Neural cell (in vitro differentiated cells): ENCODE results near the gene MAPK8IP3. TPM values are rescaled to one million over a fixed set of nuclear protein-coding genes. Genes with fewer than 3 reads are reported as not detected.

Source experiments
- H2AFZ ChIP-seq: fragments of 200-600, 300-800 bp; sonication (generic), shearing (Covaris generic); 2 replicates; pipeline ENCODE4 v1.6.0; 2014; ENCODE audit warnings: low read depth, mild to moderate bottlenecking, antibody characterized with exemption, low read length, moderate library complexity
- H3F3A ChIP-seq: fragments of 200-600 bp; shearing (Covaris generic); 2 replicates; pipeline ENCODE4 v1.6.1; 2016; ENCODE audit warnings: mild to moderate bottlenecking, moderate library complexity, mixed read lengths, antibody characterized with exemption, low read length; ENCODE audit not compliant: insufficient read depth, poor library complexity, severe bottlenecking
- H3K27ac ChIP-seq: fragments of 200-600, 300-800 bp; sonication (generic), shearing (Covaris generic); 2 replicates; pipeline ENCODE4 v1.5.1; 2014; ENCODE audit warnings: mild to moderate bottlenecking, low read length, moderate library complexity
- H3K27me3 ChIP-seq: fragments of 300-800, 200-600 bp; sonication (generic), shearing (Covaris generic); 2 replicates; pipeline ENCODE4 v1.6.0; 2014; ENCODE audit warnings: mild to moderate bottlenecking, low read depth, low read length, moderate library complexity; ENCODE audit not compliant: insufficient read depth
- H3K36me3 ChIP-seq: fragments of 300-800, 200-600 bp; sonication (generic), shearing (Covaris generic); 2 replicates; pipeline ENCODE4 v1.5.1; 2014; ENCODE audit warnings: mild to moderate bottlenecking, antibody characterized with exemption, low read length, moderate library complexity; ENCODE audit not compliant: insufficient read depth
- H3K4me2 ChIP-seq: fragments of 300-800, 200-600 bp; sonication (generic), shearing (Covaris generic); 2 replicates; pipeline ENCODE4 v1.6.0; 2014; ENCODE audit warnings: mild to moderate bottlenecking, low read length
- H3K4me3 ChIP-seq: fragments of 300-800, 200-600 bp; sonication (generic), shearing (Covaris generic); 2 replicates; pipeline ENCODE4 v1.5.1; 2014; ENCODE audit warnings: mild to moderate bottlenecking, low read length, moderate library complexity
- H3K79me2 ChIP-seq: fragments of 200-600 bp; shearing (Covaris generic); replicated peaks from 2 replicates; pipeline ENCODE4 v1.6.0; 2014; ENCODE audit warnings: mild to moderate bottlenecking, low read length, moderate library complexity; ENCODE audit not compliant: insufficient read depth
- H3K9ac ChIP-seq: fragments of 300-800, 200-600 bp; sonication (generic), shearing (Covaris generic); 2 replicates; pipeline ENCODE4 v1.6.1; 2016; ENCODE audit warnings: mild to moderate bottlenecking, low read length, mixed read lengths
- H3K9me2 ChIP-seq: fragments of 200-600 bp; shearing (Covaris generic); 2 replicates; pipeline ENCODE4 v1.6.1; 2016; ENCODE audit warnings: mild to moderate bottlenecking, low read length, mixed read lengths; ENCODE audit not compliant: insufficient read depth
- H3K9me3 ChIP-seq: fragments of 200-600, 300-800 bp; sonication (generic), shearing (Covaris generic); 2 replicates; pipeline ENCODE4 v1.6.1; 2016; ENCODE audit warnings: mild to moderate bottlenecking, mixed run types, low read length, moderate library complexity, mixed read lengths
- H4K20me1 ChIP-seq: fragments of 200-600 bp; shearing (Covaris generic); 2 replicates; pipeline ENCODE4 v1.6.1; 2016; ENCODE audit warnings: mild to moderate bottlenecking, mixed run types; ENCODE audit not compliant: insufficient read depth
- EP300 ChIP-seq: fragments of 450-650 bp; conservative IDR thresholded peaks from 2 replicates; pipeline ENCODE4 v1.6.1; 2014; ENCODE audit warnings: antibody characterized with exemption, mild to moderate bottlenecking, moderate library complexity; ENCODE audit not compliant: poor library complexity, severe bottlenecking
- EZH2 ChIP-seq: fragments of 200-600, 300-800 bp; shearing (Covaris generic), sonication (generic); IDR thresholded peaks from 2 replicates; pipeline ENCODE4 v1.6.1; 2014; ENCODE audit warnings: antibody characterized with exemption, low read length, borderline replicate concordance, mild to moderate bottlenecking; ENCODE audit not compliant: insufficient read depth, poor library complexity, severe bottlenecking
- MXI1 ChIP-seq: fragments of 450-650 bp; conservative IDR thresholded peaks from 2 replicates; pipeline ENCODE4 v1.6.1; 2014; ENCODE audit warnings: antibody characterized with exemption, mild to moderate bottlenecking; ENCODE audit not compliant: poor library complexity, severe bottlenecking
- POLR2AphosphoS5 ChIP-seq: IDR thresholded peaks from 2 replicates; pipeline ENCODE4 v1.6.1; 2012
- RAD21 ChIP-seq: fragments of 450-650 bp; conservative IDR thresholded peaks from 2 replicates; pipeline ENCODE4 v1.6.1; 2014; ENCODE audit warnings: antibody characterized with exemption, mild to moderate bottlenecking, moderate library complexity
- SMC3 ChIP-seq: fragments of 450-650 bp; conservative IDR thresholded peaks from 2 replicates; pipeline ENCODE4 v1.6.1; 2014; ENCODE audit warnings: antibody characterized with exemption, mild to moderate bottlenecking, moderate library complexity; ENCODE audit not compliant: poor library complexity
- TAF1 ChIP-seq: IDR thresholded peaks from 2 replicates; pipeline ENCODE4 v1.6.1; 2012; ENCODE audit warnings: low read depth
- polyA plus RNA-seq: library from polyadenylated mRNA; depleted of rRNA; stranded (reverse); fragments of >200 nt; gene quantifications from 2 replicates; pipeline ENCODE4 v1.2.3, GENCODE V29; 2014
- TF ChIP-seq, protein P1 (sequence below): fragments of 450-650 bp; IDR thresholded peaks from 2 replicates; pipeline ENCODE4 v1.5.1; 2014; ENCODE audit warnings: antibody characterized with exemption, mild to moderate bottlenecking, moderate library complexity; ENCODE audit not compliant: poor library complexity, severe bottlenecking
- TF ChIP-seq, protein P2 (sequence below): IDR thresholded peaks from 2 replicates; pipeline ENCODE4 v1.6.1; 2012; ENCODE audit warnings: borderline replicate concordance

The MAPK8IP3 gene
- polyA plus RNA-seq, 1 donor from 2014 or later: 51.0 TPM

DNA sequence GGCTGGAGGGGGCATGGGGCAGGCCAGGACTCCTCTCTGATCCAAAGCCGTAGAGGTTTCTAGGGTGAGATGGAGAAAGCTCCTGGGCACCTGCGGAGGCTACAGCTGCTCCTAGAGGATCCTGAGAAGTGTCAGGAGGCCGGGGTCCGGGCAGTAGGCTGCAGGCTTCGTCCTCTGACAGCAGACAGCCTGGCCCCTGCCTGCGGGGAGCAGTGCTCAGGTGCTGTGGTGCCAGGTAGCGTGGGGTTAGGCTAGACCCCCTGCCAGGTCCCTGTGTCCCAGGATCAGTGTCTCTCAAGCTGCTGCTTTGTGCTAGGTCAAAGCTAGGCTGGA is 68.4 kb downstream of the MAPK8IP3 start:
- peak overlapping the region; percentile 84 for H3K9ac ChIP-seq
- peak overlapping the region; percentile 98 for H3K4me3 ChIP-seq
- no peak overlapping the region for H2AFZ ChIP-seq
- peaks cover 14% of the 10 kb centered on the region for H4K20me1 ChIP-seq
- no peaks in the 10 kb centered on the region for H3K27me3 ChIP-seq
- H3F3A ChIP-seq: no peaks in the 10 kb centered on the region
- TF ChIP-seq, protein P1, sequence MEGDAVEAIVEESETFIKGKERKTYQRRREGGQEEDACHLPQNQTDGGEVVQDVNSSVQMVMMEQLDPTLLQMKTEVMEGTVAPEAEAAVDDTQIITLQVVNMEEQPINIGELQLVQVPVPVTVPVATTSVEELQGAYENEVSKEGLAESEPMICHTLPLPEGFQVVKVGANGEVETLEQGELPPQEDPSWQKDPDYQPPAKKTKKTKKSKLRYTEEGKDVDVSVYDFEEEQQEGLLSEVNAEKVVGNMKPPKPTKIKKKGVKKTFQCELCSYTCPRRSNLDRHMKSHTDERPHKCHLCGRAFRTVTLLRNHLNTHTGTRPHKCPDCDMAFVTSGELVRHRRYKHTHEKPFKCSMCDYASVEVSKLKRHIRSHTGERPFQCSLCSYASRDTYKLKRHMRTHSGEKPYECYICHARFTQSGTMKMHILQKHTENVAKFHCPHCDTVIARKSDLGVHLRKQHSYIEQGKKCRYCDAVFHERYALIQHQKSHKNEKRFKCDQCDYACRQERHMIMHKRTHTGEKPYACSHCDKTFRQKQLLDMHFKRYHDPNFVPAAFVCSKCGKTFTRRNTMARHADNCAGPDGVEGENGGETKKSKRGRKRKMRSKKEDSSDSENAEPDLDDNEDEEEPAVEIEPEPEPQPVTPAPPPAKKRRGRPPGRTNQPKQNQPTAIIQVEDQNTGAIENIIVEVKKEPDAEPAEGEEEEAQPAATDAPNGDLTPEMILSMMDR: no peak
- no peak for TF ChIP-seq EZH2
- TF ChIP-seq MXI1: no peak
- TF ChIP-seq EP300: no peak
- TF ChIP-seq TAF1: no peak
- no peak for TF ChIP-seq POLR2AphosphoS5
- no peak for TF ChIP-seq SMC3
- no peak for TF ChIP-seq RAD21
- TF ChIP-seq, protein P2, sequence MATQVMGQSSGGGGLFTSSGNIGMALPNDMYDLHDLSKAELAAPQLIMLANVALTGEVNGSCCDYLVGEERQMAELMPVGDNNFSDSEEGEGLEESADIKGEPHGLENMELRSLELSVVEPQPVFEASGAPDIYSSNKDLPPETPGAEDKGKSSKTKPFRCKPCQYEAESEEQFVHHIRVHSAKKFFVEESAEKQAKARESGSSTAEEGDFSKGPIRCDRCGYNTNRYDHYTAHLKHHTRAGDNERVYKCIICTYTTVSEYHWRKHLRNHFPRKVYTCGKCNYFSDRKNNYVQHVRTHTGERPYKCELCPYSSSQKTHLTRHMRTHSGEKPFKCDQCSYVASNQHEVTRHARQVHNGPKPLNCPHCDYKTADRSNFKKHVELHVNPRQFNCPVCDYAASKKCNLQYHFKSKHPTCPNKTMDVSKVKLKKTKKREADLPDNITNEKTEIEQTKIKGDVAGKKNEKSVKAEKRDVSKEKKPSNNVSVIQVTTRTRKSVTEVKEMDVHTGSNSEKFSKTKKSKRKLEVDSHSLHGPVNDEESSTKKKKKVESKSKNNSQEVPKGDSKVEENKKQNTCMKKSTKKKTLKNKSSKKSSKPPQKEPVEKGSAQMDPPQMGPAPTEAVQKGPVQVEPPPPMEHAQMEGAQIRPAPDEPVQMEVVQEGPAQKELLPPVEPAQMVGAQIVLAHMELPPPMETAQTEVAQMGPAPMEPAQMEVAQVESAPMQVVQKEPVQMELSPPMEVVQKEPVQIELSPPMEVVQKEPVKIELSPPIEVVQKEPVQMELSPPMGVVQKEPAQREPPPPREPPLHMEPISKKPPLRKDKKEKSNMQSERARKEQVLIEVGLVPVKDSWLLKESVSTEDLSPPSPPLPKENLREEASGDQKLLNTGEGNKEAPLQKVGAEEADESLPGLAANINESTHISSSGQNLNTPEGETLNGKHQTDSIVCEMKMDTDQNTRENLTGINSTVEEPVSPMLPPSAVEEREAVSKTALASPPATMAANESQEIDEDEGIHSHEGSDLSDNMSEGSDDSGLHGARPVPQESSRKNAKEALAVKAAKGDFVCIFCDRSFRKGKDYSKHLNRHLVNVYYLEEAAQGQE: no peak
- H3K79me2 ChIP-seq: peaks cover 9% of the 10 kb centered on the region
- H3K27ac ChIP-seq: no peak overlapping the region
- H3K36me3 ChIP-seq: no peaks in the 10 kb centered on the region
- H3K9me3 ChIP-seq: no peaks in the 10 kb centered on the region
- H3K4me2 ChIP-seq: no peak overlapping the region
- no peaks in the 10 kb centered on the region for H3K9me2 ChIP-seq

DNA sequence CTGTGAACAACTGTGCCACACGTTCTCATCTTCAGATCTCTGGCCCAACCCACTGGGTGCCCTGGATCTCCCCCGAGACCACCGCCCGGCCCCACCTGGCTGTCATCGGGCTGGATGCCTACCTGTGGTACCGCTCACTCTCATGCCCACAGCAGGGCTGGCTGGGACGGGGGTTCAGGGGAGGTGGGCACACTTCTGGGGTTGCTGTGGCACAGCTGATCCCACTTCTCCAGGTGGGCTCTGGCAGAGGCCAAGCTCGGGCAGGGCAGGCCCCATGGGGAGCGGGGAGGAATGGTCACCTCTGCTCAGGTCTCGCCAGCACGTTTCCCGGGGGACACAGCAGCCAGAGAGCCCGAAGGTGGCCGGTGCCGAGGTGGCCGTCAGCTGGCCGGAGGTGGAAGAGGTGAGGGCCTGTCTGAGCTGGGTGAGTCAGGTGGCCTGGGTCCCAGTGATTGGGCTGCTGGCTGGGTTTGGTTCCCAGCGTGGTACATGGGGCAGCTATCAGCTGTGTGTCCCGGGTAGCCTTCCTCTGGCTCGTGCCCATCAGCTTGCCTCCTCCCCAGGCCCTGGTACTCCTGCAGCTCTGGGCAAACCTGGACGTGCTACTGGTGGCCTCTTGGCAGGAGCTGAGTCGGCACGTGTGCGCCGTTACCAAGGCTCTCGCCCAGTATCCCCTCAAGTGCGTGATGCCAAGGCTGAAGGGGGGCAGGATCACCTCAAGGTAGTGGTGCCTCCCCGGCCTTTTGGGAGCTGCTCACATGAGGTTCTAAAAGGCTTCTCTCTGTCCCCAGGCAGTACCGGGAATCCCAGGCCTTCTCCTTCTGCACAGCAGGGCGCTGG is 69.2 kb downstream of the MAPK8IP3 start:
- no peaks in the 10 kb centered on the region for H3K27me3 ChIP-seq
- H3F3A ChIP-seq: no peaks in the 10 kb centered on the region
- TF ChIP-seq POLR2AphosphoS5 (no peak), EP300 (no peak), TAF1 (no peak), RAD21 (no peak), SMC3 (no peak), EZH2 (no peak), MXI1 (no peak)
- TF ChIP-seq, protein P2: no peak
- TF ChIP-seq, protein P1: no peak
- peaks cover 19% of the 10 kb centered on the region for H4K20me1 ChIP-seq
- no peaks in the 10 kb centered on the region for H3K9me3 ChIP-seq
- no peaks in the 10 kb centered on the region for H3K36me3 ChIP-seq
- no peak overlapping the region for H3K27ac ChIP-seq
- peak overlapping the region; percentile 84 for H3K9ac ChIP-seq
- no peaks in the 10 kb centered on the region for H3K9me2 ChIP-seq
- H2AFZ ChIP-seq: no peak overlapping the region
- H3K4me2 ChIP-seq: no peak overlapping the region
- peaks cover 9% of the 10 kb centered on the region for H3K79me2 ChIP-seq
- peak overlapping the region; percentile 98 for H3K4me3 ChIP-seq
